Cortex of kidney (tissue), 1 donor: ENCODE data around the gene BRPF1.

Source experiments
- DNase-seq: peaks from one replicate; lab custom pipeline; 2025; lab: John Stamatoyannopoulos, UW

The BRPF1 gene

DNA sequence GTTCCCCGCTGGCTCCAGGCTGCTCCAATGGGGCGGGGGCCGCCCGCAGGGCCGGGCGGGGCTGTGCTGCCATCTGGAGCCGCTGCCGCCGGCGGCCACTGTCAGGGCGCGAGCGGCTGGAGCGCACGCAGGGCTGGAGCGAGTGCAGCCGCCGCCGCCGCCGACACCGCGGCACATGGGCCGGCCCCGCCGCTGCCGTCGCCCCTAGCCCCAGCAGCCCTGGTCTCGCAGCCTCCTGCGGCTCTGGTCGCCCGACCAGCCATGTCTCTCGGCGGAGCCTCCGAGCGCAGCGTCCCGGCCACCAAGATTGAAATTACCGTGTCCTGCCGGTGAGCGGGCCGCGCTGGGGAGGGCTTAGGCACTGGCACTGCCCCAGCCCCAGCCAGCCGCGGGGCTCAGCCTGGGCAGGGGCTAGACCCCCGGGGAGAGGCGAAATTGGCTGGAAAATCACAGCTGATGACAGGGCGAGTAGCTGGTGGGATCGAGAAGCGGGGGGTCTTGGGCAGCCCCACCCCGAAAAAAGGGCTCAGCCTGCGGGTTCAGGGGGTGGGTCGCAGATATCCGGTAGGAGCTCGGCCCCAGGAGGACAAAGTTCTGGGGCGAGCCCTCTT lies 27.7 kb upstream of the BRPF1 start, which contains the start of gene CPNE9:
TSS of gene CPNE9 (plus strand) at position 98 of the 611 bp plus-strand sequence. CDS start at position 262, 164 bp downstream.
- no peak for DNase-seq

DNA sequence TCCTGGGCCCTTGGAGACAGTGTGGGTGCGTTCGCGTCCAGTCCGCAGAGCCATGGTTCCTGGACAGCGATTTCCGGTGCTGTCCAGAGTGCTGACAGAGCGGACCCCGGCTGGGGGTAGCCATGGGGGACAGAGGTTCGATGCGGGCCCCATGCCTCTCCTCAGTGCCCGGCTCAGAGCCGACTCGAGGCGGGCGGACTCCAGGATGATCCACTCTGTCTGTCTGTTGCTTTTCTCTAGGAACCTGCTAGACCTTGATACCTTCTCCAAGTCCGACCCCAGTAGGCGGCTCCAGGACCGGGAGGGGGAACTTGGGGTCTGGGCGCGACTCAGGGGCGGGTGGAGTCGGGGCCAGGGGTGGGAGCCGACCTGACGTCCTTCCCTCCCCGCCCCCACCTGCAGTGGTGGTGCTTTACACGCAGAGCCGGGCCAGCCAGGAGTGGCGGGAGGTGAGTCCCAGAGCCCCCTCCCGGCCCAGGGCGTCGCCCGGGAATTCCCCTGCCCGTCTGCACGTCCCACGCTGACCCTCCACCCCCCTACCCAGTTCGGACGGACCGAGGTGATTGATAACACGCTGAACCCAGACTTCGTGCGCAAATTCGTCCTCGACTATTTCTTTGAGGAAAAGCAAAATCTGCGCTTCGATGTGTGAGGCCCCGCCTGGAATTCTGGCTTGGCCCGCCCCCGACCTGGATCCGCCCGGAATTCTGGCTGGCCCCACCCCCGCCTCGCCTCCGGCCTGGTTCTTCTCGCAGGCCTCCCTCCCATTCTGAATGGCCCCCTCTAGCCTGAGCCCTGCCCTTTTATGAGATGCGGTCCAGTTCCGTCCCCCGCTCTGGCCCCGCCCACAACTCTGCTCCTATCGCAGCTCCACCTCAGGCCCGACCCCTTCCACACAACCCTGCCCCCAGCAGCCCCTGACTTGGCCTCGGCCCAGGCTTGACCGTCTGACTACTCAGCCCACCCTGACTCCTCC lies 26.9 kb upstream of the BRPF1 start:
- no peak for DNase-seq

DNA sequence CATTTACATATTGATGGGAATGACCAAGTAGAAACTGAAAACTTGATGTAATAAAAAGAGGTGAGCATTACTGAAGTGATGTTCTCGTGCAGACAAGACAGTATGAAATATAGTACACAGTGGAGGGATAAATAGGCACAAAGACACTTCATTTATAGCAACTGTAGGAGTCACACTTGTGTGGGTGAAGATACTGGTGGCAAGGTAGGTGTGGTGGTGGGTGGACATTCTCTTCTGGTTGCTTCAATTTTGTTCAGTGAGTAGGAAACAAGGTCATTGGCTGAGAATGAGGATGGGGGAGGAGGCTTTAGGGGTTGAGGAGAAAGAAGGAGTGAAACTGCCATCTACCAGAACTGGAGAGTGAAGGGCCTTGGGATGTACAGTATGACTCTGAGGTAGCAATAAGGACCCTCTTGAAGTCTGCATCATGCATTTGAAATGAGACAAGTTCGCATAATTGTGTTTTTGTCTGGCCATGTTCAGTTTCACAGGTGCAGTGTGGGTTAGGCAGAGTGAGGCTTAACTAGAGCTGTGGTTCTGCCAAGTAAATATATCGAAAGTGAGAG lies 21.3 kb upstream of the BRPF1 start:
- no peak for DNase-seq

DNA sequence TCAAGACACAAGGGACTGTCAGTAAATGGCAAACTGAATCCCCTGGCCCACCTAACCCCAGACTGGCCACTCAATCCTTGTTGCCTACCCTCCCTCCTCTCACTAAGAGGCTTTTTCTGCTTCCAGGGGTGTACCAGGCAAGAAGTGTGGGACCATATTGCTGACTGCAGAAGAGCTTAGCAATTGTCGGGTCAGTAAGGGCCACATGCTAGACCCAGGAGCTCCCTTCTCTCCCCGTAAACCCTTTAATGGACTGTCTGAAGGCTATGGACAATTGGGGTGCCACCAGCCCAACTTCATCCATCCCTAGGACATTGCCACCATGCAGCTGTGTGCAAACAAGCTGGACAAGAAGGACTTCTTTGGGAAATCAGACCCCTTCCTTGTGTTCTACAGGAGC lies 19.1 kb upstream of the BRPF1 start:
- no peak for DNase-seq

DNA sequence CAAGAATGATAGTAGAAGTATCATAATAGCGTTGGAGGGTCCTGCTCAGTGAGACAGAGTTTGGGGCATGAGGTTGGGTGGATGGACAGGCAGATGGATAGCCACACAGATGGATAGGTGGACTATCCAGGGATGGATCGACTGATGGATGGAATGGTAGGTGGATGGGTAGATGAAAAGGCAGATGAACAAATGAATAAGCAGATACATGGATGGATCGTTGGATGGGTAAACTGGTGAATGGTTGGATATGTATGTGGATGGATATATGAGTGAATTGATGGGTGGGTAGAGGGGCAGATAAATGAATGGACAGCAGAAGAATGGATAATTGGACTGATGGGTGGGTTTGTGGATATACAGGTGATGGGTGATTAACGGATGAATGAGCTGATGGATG lies 18.4 kb upstream of the BRPF1 start:
- no peak for DNase-seq

GRCh38 chr3:9715136-9715535 lies 16.4 kb upstream of the BRPF1 start:
- DNase-seq: no peak

DNA sequence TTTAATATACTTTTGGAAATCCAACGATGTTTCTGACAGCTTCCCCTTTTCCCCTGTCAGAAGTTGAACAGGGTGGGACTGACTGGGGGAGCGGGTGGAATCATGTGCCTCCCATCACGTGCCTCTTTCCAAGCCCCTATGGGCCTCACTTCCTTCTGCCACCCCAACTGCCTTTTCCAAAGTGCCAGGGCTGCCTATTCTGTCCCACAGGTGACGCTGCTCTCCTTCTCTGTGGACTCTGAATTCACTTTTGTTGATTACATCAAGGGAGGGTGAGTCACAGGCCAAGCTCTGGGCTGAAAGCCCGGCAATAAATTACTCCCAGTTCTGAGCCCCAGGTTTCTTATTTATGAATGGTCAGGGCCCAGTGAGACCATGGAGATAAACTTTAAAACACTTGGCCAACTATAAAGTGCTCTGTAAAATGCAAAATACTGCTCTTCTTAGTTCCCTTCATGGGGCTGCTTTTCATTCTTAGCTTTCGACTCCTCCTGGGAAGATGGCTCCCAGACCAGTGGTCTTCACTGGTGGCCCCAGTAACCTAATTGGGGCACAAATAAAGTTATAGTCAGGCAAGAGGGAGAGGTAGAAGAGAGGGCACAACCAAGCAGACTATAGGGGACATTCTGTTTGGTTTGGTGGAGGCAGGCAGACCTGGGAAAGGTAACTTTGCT lies 15.6 kb upstream of the BRPF1 start:
- DNase-seq: no peak

- no peak for DNase-seq
Measured at GRCh38 chr3:9716801-9717555, 14.6 kb upstream of the BRPF1 start.

- no peak for DNase-seq
Measured at GRCh38 chr3:9717563-9717962, 14.0 kb upstream of the BRPF1 start.

DNA sequence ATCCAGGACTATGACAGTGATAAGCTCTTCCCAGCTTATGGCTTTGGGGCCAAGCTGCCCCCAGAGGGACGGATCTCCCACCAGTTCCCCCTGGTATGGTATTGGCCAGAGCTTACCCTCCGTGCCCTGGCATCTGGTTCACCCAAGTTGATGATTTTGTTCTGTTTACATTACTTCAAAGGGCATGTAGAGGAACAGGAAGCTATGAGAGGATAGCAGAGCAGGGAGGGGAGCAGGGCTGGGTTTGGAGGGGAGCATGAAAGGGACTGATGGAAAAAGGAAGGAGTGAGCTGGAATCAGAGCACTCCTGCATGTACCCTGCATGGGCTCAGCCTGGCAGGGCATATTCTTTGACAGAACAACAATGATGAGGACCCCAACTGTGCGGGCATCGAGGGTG lies 13.4 kb upstream of the BRPF1 start:
- DNase-seq: no peak

GRCh38 chr3:9721015-9721699 lies 10.4 kb upstream of the BRPF1 start:
- no peak for DNase-seq

DNA sequence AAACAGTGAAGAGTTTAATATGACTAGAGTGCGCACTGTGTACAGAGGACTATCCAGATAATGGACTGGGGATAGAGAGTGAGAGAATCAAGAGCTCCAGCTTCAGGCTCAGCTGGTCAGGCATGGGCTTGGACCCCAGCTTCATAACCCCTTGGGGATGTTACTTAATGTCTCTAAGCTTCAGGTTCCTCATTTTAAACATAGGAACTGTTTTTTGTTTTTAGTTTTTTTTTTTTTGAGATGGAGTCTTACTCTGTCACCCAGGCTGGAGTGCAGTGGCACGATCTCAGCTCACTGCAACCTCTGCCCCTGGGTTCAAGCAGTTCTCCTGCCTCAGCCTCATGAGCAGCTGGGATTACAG lies 9.9 kb upstream of the BRPF1 start:
- no peak for DNase-seq

GRCh38 chr3:9725775-9726515 lies 5.6 kb upstream of the BRPF1 start:
- DNase-seq: no peak

GRCh38 chr3:9727041-9727595 lies 4.4 kb upstream of the BRPF1 start:
- DNase-seq: no peak

- DNase-seq: no peak
Measured at GRCh38 chr3:9727743-9728142, 3.8 kb upstream of the BRPF1 start.

DNA sequence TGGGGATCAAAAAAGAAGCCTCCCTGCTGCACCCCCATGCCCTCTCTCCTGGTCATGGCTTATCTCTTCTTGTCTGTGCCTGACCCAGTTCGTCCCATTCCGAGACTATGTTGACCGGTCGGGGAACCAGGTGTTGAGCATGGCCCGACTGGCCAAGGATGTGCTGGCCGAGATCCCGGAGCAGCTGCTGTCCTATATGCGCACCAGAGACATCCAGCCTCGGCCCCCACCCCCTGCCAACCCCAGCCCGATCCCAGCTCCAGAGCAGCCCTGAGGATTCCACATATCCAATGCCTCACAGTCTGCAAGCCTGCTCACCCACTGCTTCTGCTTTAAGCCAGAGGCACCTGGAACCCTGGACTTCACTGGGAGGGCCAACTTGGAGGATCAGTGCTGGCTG lies 2.1 kb upstream of the BRPF1 start:
- no peak for DNase-seq

- DNase-seq: no peak
Measured at GRCh38 chr3:9730657-9731205, 804 bp upstream of the BRPF1 start.

DNA sequence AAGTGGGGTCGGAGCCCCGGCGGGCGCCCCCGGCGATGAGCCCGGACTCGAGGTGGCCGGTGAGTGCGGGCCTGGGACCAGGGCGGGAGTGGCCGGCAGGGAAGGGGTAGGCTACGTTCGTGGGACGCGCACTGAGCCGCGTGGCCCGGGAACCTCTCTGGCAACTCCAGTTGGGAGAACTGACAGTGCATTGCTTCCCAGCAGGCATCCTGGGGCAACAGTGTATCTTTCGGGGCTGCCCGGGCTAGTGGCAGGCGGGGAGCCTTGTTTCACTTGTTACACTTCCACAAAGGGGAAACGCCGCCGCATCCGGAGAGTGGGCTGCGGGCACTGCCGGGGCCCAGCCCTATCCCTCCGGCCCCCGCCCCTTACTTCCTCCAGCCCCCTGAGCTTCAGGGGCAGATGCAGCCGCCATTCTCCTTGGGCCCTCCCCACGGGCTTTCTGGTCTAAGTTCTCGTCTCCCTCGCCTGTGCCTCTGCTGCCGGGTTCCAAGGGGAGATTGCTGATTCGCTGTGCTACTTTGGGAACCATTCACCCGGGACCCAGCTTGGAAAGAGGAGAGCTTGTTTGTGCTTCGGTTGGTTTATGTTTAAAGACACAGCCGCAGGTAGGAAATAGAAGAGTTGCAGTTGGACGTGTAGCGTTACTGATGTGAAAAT lies 675 bp downstream of the BRPF1 start:
- DNase-seq: no peak

DNA sequence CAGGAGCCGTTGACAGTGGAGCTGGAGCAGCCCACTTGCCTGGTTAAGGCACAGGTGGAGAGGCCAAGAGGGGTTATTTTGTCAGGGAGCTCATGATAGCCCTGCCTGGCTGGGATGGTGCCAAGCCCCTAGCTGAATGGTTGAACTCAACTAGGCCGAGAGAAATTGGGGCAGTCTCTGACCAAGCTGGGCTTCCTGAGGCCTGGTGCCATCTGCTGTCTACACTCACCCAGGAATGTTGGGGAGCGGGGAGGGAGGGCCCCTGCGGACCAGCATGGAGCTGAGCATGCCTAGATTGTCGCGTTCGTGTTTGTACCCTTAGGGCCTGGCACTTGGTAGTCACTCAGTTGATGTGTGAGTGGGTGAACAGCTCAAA lies 1.2 kb downstream of the BRPF1 start:
- DNase-seq: no peak
